NCI-H82 treated with DMSO at 0.1 percent for 48 hours (cell line): Measurements from ENCODE around the gene CYB5R3.
"Not testable (repeated sequence)": the region's sequence is repeated elsewhere in the genome, so short reads cannot be mapped to it uniquely, and the experiment has no call there.

Experiments
- DNase-seq: peaks from one replicate; lab custom pipeline; 2025; ENCODE audit not compliant: unreplicated experiment; lab: John Stamatoyannopoulos, UW

CYB5R3 gene

DNA sequence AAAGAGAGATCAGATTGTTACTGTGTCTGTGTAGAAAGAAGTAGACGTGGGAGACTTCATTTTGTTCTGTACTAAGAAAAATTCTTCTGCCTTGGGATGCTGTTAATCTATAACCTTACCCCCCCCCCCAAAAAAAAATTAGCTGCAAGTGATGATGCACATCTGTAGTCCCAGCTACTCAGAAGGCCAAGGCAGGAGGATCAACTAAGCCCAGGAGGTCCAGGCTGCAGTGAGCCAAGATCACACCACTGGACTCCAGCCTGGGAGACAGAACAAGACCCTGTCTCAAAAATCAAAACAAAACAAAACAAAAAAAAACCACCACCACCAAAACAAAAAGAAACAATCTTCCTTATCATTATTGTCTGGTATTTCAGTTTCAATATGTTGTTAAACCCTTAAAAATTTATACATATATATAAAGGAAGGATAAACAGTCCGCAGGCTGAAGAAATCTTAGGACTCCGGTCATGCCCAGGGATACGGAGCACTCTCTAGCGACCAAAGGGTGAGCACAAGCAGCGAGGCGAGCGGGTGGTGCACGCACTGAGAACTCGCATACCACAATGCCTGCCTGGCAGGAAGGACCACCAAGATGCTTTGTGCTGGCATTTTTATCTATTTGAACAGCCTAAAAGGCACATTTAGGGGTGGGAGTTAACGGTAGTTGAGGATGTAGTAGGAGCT, 40.9 kb downstream of the CYB5R3 start:
- no peak for DNase-seq

DNA sequence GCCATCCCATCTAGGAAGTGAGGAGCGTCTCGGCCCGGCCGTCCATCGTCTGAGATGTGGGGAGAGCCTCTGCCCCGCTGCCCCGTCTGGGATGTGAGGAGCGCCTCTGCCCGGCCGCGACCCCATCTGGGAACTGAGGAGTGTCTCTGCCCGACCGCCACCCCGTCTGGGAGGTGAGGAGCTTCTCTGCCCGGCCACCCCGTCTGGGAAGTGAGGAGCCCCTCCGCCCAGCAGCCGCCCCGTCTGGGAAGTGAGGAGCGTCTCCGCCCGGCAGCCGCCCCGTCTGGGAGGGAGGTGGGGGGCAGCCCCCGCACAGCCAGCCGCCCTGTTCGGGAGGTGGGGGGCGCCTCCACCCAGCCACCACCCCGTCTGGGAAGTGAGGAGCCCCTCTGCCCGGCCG, 41.6 kb downstream of the CYB5R3 start:
- DNase-seq = not testable (repeated sequence)

DNA sequence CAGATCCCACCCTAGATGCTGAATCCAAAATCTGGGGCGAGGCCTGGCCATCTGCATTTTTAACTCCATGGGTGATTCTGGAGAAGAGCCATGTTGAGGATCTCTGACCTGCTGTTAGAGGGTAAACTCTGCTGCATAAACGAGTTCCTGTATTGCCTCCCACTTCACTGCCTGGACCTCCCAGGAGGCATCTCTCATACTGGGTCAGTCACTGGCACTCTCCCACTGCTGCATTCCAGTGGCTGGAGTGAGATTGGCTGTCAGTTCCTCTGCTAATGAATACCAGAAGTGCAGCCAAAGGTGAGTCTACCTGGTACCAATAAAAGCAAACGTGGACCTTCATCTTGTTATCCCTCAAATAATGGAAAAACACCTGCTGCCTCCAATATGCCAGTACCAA, 44.8 kb downstream of the CYB5R3 start:
- no peak for DNase-seq

GRCh38 chr22:42603427-42603826, 45.8 kb downstream of the CYB5R3 start:
- no peak for DNase-seq

- DNase-seq = no peak
These were observed 46.7 kb downstream of the CYB5R3 start for GRCh38 chr22:42602470-42602869.

DNA sequence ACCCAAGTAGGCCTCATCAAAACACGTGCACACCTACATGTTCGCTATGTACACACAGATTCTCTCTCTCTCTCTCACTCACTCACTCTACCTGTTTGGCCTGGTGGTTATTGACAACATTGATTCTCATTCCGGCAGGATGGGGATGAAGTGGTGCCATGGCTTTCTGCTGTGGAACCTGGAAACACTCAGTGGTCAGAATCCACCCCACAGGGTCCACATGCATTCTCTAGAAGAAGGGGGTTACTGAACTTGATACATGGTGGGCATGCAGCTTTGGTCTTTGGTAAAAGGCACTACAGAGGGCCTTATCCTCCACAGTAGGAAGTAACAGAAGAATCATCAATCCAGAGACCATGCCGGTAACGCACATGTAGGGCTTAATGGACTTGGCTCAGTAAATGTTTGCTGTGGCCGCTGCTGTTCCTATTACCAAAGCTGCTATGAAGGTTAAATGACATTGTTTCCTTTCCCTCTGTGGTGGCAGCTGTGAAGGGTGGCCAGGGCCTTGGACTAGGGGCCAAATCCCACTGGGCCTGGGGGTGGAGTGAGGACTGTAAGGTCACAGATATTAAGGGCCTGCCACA, 47.2 kb downstream of the CYB5R3 start:
- DNase-seq = no peak

GRCh38 chr22:42596863-42597530, 52.2 kb downstream of the CYB5R3 start:
- DNase-seq = no peak

DNA sequence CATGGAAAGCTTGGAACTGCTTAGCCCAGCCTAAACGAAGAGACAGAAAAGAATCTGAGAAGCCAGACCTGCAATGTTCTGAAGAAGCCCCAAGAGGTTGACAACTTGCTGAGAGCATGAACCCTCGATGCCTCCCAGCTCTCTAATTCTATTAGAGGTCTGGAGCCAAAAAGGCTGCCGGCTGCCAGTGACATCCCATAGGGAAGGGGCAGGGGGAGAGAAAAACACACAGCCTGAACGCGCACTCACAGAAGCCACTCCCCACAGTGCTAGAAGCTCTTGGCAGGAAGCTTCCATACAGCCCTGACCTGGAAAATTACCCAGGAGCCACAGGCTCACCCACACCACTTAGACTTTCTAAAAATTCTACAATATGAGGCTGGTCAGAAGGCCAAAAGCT, 52.9 kb downstream of the CYB5R3 start:
- DNase-seq = no peak

DNA sequence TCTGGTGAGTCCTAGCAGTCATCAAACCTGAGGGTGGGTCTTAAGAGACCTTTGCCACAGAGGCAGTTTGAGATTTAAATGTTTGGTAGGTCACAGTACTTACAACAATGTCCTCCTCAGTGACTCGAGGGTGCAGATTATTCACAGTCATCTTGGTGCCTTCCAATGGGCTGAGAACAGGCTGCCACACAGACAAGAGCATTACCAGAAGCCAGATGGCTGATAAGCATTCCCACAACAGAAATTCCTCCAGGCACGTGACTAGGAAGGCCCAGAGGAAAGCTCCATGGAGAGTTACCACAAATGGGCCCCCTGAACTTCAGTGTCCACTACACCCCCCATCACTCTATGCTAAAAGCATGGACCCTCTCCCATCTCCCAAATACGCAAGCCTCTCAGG, 53.8 kb downstream of the CYB5R3 start:
- no peak for DNase-seq

- no peak for DNase-seq
These were observed 57.2 kb downstream of the CYB5R3 start for GRCh38 chr22:42591987-42592386.

DNA sequence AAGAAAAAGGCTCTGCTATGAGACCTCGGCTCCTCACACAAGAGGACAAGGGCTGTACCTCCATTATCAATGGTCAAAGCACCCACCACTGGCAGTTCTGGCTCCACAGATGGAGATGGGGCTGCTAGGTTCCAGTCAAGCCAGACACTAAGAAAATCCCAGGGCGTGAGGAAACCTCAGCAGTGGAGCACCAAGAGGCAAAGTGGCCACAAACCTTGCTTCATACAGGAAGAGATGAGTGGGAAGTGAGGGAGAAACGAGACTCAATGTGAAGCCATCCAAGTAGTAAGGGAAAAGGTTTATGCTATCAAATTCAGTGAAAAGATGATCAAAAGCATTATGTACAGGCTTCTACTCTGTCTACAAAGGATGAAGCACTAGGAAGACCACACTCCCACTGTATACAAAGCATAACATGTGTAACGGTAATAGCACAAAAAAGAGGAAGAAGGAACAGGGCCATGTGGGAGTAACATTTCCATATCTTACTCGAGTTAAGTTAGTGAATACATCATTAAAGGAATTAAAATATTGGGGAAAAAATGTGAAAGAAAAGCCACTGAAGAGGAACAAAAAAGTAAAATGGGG, 61.5 kb downstream of the CYB5R3 start:
- no peak for DNase-seq

DNA sequence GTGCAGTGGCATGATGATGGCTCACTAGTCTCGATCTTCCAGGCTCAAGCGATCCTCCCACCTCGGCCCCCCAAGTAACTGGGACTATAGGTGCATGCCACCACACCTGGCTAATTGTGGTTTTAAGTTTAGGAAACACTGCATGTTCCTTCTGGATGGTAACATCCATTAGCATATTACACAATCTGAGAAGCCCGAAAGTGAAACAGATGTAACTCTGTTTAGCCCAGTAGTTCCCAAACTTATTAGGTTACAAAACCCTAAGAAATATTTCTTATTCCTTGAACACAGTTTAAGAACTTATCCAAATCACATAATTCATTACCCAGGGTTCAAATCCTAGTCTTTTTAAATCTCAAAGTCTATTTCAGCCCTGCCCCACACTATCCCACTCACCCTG, 62.8 kb downstream of the CYB5R3 start:
- DNase-seq = no peak

- no peak for DNase-seq
These were observed 64.1 kb downstream of the CYB5R3 start for GRCh38 chr22:42585096-42585495.

DNA sequence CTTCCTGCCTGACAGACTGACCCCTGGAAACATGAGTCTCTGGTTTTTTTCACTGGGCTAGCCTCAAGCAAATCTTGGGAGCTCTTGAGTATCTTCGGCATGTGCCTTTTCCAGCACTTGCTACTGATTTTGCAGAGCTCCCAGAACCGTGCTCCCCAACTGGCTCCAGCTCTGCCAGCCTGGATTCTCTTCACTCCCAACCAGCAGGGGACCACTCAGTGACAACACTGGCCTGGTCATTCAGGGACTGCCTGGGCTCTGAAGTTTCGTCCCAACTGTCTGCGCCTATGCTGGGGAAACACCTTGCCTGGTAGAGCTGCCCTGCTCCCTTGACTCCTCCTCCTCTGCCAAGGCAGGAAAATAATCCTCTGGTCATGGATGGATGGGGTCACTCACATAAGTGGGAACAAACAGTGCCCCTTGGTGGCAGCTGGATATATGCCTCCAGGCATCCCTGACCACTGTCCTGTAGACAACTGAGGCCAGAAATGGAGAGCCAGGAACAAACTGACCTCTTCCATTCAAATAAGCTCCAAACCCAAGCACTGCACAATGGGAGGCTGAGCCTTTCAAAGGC, 64.7 kb downstream of the CYB5R3 start:
- DNase-seq = no peak

DNA sequence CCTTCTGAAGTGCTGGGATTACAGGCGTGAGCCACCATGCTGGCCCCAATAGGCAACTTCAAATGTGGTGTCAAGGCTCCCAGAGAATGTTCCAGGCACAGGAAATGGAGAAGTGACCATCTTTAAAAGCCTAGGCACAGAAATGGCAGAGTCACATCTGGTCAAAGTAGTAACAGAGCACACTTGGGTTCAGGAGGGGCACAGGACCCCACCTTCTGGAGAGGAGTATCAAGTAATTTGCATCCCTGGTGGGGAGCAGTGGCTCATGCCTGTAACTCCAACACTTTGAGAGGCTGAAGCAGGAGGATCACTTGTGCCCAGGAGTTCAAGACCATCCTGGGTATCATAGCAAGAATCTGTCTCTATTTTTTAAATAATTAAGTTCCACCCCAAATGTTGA, 66.2 kb downstream of the CYB5R3 start:
- no peak for DNase-seq

GRCh38 chr22:42581762-42582716, 67.2 kb downstream of the CYB5R3 start:
- peak; percentile 19 for DNase-seq

GRCh38 chr22:42581194-42581761, 67.9 kb downstream of the CYB5R3 start:
- not testable (repeated sequence) for DNase-seq

GRCh38 chr22:42580040-42580439, 69.2 kb downstream of the CYB5R3 start:
- not testable (repeated sequence) for DNase-seq

DNA sequence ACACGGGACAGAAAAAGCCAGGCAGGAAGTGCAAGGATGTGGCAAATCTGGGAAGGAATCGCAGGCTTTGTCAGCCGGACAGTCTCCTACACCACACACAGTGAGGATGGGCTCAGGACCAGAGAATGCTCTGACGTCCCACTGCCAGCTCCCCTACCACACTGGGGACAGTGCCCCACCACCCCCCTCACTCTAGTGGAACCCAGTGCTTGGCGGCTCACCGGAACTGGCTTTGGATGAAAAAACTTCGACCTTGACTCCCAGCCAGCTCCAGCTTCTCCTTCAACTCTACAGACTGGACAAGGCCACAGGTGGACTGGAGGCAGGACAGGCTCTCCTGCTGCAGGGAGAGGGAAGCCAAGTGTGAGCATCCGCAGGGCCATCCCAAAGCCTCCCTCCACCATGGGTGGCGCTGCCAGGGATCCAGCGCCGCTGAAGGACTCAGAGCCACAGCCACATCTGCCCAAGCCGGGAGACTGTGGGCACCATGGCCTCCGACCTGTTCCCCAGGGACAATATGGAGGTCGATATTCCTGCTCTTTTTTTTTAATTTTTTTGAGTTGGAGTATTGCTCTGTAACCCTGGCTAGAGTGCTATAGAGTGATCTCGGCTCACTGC, 71.5 kb downstream of the CYB5R3 start:
- DNase-seq = no peak

DNA sequence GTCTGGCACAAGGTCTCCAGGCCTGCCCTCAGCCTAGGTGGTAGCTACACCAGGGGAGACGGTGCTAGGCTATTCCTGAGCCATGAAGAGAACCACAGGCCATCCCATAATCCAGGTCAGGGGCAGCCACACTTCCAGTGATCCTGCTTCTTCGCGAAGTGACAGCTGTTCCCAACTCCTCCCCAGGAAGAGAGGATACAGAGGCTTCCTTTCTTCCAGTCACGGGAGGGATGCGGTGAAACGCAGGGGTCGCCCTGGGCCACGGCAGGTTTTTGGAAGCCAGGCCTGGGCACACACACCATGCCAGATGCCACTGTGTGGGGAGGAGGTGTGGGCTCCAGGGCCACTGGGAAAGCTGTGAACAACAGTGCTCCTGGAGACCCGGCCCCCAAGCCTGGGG, 72.1 kb downstream of the CYB5R3 start:
- not testable (repeated sequence) for DNase-seq
